Hindlimb muscle (tissue), 1 donor: ENCODE results near the gene TRIM8. TPM values are rescaled to one million over a fixed set of nuclear protein-coding genes. Genes with fewer than 3 reads are reported as not detected.

Experiments
- DNase-seq: peaks from one replicate; pipeline ENCODE4 v3.0.0-alpha.2; 2013
- polyA plus RNA-seq: library from polyadenylated mRNA; unstranded; fragments of 120-200 nt; gene quantifications from one replicate; pipeline ENCODE4 v1.2.1, GENCODE V29; 2013; ENCODE audit not compliant: insufficient read length

TRIM8 gene
- polyA plus RNA-seq, 1 donor = 97.5 TPM

- DNase-seq = peak; percentile 88
Observed at GRCh38 chr10:102616066-102616770, 28.1 kb upstream of the TRIM8 start.

GRCh38 chr10:102617041-102617440, 27.2 kb upstream of the TRIM8 start:
- no peak for DNase-seq

GRCh38 chr10:102617816-102618215, 26.5 kb upstream of the TRIM8 start:
- no peak for DNase-seq

GRCh38 chr10:102619281-102619981, 24.8 kb upstream of the TRIM8 start:
- no peak for DNase-seq

GRCh38 chr10:102620138-102620590, 24.1 kb upstream of the TRIM8 start:
- DNase-seq = no peak

GRCh38 chr10:102620591-102621442, 23.5 kb upstream of the TRIM8 start:
- no peak for DNase-seq

- no peak for DNase-seq
Observed at GRCh38 chr10:102621443-102622325, 22.6 kb upstream of the TRIM8 start.

GRCh38 chr10:102624094-102624493, 20.2 kb upstream of the TRIM8 start:
- no peak for DNase-seq

GRCh38 chr10:102624751-102625645, 19.3 kb upstream of the TRIM8 start:
- no peak for DNase-seq

GRCh38 chr10:102626026-102626685, 18.1 kb upstream of the TRIM8 start:
- no peak for DNase-seq

- DNase-seq = no peak
Observed at GRCh38 chr10:102627291-102627735, 17.0 kb upstream of the TRIM8 start.

GRCh38 chr10:102627736-102628293, 16.5 kb upstream of the TRIM8 start:
- DNase-seq = no peak

GRCh38 chr10:102628451-102628911, 15.8 kb upstream of the TRIM8 start:
- no peak for DNase-seq

- no peak for DNase-seq
Observed at GRCh38 chr10:102629661-102630614, 14.3 kb upstream of the TRIM8 start.

- DNase-seq = no peak
Observed at GRCh38 chr10:102630663-102631062, 13.6 kb upstream of the TRIM8 start.

GRCh38 chr10:102631525-102632393, 12.5 kb upstream of the TRIM8 start:
- no peak for DNase-seq

GRCh38 chr10:102632394-102633111, 11.7 kb upstream of the TRIM8 start:
- peak; percentile 84 for DNase-seq
